KMS-11 (cell line): Measurements from ENCODE around the gene LPP.

Experiments used
- H2AFZ ChIP-seq: fragments of 200-600 bp; sonication (generic); 2 replicates; pipeline ENCODE4 v1.6.1; 2016; ENCODE audit warnings: antibody characterized with exemption, mixed run types, low read depth
- H3K27ac ChIP-seq: fragments of 200-600 bp; sonication (generic); 2 replicates; pipeline ENCODE4 v1.6.1; 2016; ENCODE audit warnings: mild to moderate bottlenecking, mixed run types
- H3K27me3 ChIP-seq: fragments of 200-600 bp; sonication (generic); 2 replicates; pipeline ENCODE4 v1.6.1; 2017; ENCODE audit warnings: mild to moderate bottlenecking, low read depth, mixed run types, moderate library complexity; ENCODE audit not compliant: insufficient read depth
- H3K36me3 ChIP-seq: fragments of 200-600 bp; sonication (generic); 2 replicates; pipeline ENCODE4 v1.6.1; 2017; ENCODE audit warnings: mild to moderate bottlenecking, mixed run types; ENCODE audit not compliant: insufficient read depth
- H3K4me1 ChIP-seq: fragments of 200-600 bp; sonication (generic); 2 replicates; pipeline ENCODE4 v1.6.1; 2016; ENCODE audit warnings: mild to moderate bottlenecking, low read depth, mixed run types; ENCODE audit not compliant: poor library complexity, severe bottlenecking
- H3K4me2 ChIP-seq: fragments of 200-600 bp; sonication (generic); 2 replicates; pipeline ENCODE4 v1.7.0; 2016; ENCODE audit warnings: mild to moderate bottlenecking, mixed run types
- H3K4me3 ChIP-seq: fragments of 200-600 bp; sonication (generic); IDR thresholded peaks from 2 replicates; pipeline ENCODE4 v1.6.1; 2017; ENCODE audit warnings: low read depth, low read length, mixed read lengths; ENCODE audit not compliant: insufficient read depth
- H3K79me2 ChIP-seq: fragments of 200-600 bp; sonication (generic); 2 replicates; pipeline ENCODE4 v1.6.1; 2016; ENCODE audit warnings: low read depth, mixed run types; ENCODE audit not compliant: insufficient read depth
- H3K9ac ChIP-seq: fragments of 200-600 bp; sonication (generic); 2 replicates; pipeline ENCODE4 v1.6.1; 2016; ENCODE audit warnings: mild to moderate bottlenecking, mixed run types
- H4K20me1 ChIP-seq: fragments of 200-600 bp; sonication (generic); 2 replicates; pipeline ENCODE4 v1.6.1; 2016; ENCODE audit warnings: mild to moderate bottlenecking, mixed run types; ENCODE audit not compliant: insufficient read depth
- CTCF ChIP-seq: fragments of 200-600 bp; sonication (generic); conservative IDR thresholded peaks from 2 replicates; pipeline ENCODE4 v1.6.1; 2017; ENCODE audit warnings: low read depth, mild to moderate bottlenecking, antibody characterized with exemption, low read length, moderate library complexity, mixed read lengths

Gene LPP

GRCh38 chr3:188491276-188491687 is 337.3 kb downstream of the LPP start:
- no peak overlapping the region for H3K9ac ChIP-seq
- H3K4me1 ChIP-seq, result no peaks in the 10 kb centered on the region
- no peaks in the 10 kb centered on the region for H4K20me1 ChIP-seq
- no peaks in the 10 kb centered on the region for H3K36me3 ChIP-seq
- no peaks in the 10 kb centered on the region for H3K79me2 ChIP-seq
- no peak overlapping the region for H2AFZ ChIP-seq
- no peak for TF ChIP-seq CTCF
- H3K4me3 ChIP-seq, result no peak overlapping the region
- no peak overlapping the region for H3K4me2 ChIP-seq
- H3K27ac ChIP-seq, result no peak overlapping the region
- H3K27me3 ChIP-seq, result no peaks in the 10 kb centered on the region

GRCh38 chr3:188496390-188496789 is 342.4 kb downstream of the LPP start:
- H3K79me2 ChIP-seq, result no peaks in the 10 kb centered on the region
- no peak overlapping the region for H3K4me2 ChIP-seq
- no peaks in the 10 kb centered on the region for H3K36me3 ChIP-seq
- H3K27me3 ChIP-seq, result no peaks in the 10 kb centered on the region
- H3K4me1 ChIP-seq, result no peaks in the 10 kb centered on the region
- no peak for TF ChIP-seq CTCF
- no peak overlapping the region for H2AFZ ChIP-seq
- H3K4me3 ChIP-seq, result no peak overlapping the region
- no peak overlapping the region for H3K9ac ChIP-seq
- no peaks in the 10 kb centered on the region for H4K20me1 ChIP-seq
- H3K27ac ChIP-seq, result no peak overlapping the region

DNA sequence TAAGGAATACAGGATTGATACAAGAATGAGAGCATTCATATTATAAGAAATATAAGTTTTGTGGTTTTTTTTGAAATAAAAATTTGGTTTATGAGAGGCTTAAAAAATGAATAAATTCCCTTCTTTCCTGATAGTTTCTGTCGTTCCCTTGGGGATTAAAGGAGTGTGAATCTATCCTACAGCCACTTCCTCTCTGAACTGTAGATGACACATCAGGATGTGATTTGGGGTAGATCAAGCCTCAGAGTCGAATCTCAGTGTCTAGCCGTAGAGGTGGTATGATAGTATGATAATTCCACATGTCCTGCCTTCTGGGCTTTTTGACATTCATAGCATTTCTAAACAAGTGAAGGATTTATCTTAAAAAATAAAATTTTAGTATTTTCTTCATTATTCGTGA is 343.1 kb downstream of the LPP start:
- Histone ChIP-seq H3K36me3 (no peaks in the 10 kb centered on the region), H3K9ac (no peak overlapping the region), H4K20me1 (no peaks in the 10 kb centered on the region), H2AFZ (no peak overlapping the region), H3K79me2 (no peaks in the 10 kb centered on the region), H3K27ac (no peak overlapping the region), H3K4me3 (no peak overlapping the region), H3K27me3 (no peaks in the 10 kb centered on the region), H3K4me2 (no peak overlapping the region), H3K4me1 (no peaks in the 10 kb centered on the region)
- TF ChIP-seq CTCF, result no peak

GRCh38 chr3:188503647-188504046 is 349.7 kb downstream of the LPP start:
- Histone ChIP-seq H4K20me1 (no peaks in the 10 kb centered on the region), H3K27me3 (no peaks in the 10 kb centered on the region), H2AFZ (no peak overlapping the region), H3K4me3 (no peak overlapping the region), H3K27ac (no peak overlapping the region), H3K36me3 (no peaks in the 10 kb centered on the region), H3K9ac (no peak overlapping the region), H3K4me1 (no peaks in the 10 kb centered on the region), H3K4me2 (no peak overlapping the region), H3K79me2 (no peaks in the 10 kb centered on the region)
- no peak for TF ChIP-seq CTCF

- Histone ChIP-seq H3K4me2 (no peak overlapping the region), H3K9ac (no peak overlapping the region), H3K4me3 (no peak overlapping the region), H3K4me1 (no peaks in the 10 kb centered on the region), H2AFZ (no peak overlapping the region), H3K79me2 (no peaks in the 10 kb centered on the region), H3K36me3 (no peaks in the 10 kb centered on the region), H3K27ac (no peak overlapping the region), H3K27me3 (no peaks in the 10 kb centered on the region), H4K20me1 (no peaks in the 10 kb centered on the region)
- no peak for TF ChIP-seq CTCF
Measured at GRCh38 chr3:188505151-188505550, 351.2 kb downstream of the LPP start.
